OCI-LY3 (cell line): ENCODE measurements around the gene TRIM31.
A peak's percentile ranks its signal among the peaks of the same experiment; 100 is the strongest.
"Not testable (repeated sequence)": the region's sequence is repeated elsewhere in the genome, so short reads cannot be mapped to it uniquely, and the experiment has no call there.

ENCODE experiments used
- H2AFZ ChIP-seq: fragments of 200-600, 300-600 bp; shearing (Covaris generic); 2 replicates; pipeline ENCODE4 v1.6.0; 2014; ENCODE audit warnings: antibody characterized with exemption, low read depth, low read length
- H3K27ac ChIP-seq: fragments of 200-600, 300-600 bp; sonication (generic); 2 replicates; pipeline ENCODE4 v1.5.1; 2014; ENCODE audit warnings: mild to moderate bottlenecking, low read length, moderate library complexity, mixed read lengths
- H3K27me3 ChIP-seq: fragments of 200-600, 300-600 bp; sonication (generic); 2 replicates; pipeline ENCODE4 v1.6.1; 2014; ENCODE audit warnings: low read depth, low read length, mixed read lengths
- H3K36me3 ChIP-seq: fragments of 200-600, 300-600 bp; sonication (generic); replicated peaks from 2 replicates; pipeline ENCODE3; 2014; ENCODE audit warnings: low read depth, low read length, mixed read lengths
- H3K4me1 ChIP-seq: fragments of 300-600, 200-600 bp; sonication (generic); 2 replicates; pipeline ENCODE4 v1.6.1; 2014; ENCODE audit warnings: low read length, mixed read lengths
- H3K4me2 ChIP-seq: fragments of 200-600, 300-600 bp; sonication (generic); 2 replicates; pipeline ENCODE4 v1.6.1; 2014; ENCODE audit warnings: low read length, mixed read lengths
- H3K4me3 ChIP-seq: fragments of 300-600, 200-600 bp; sonication (generic); 2 replicates; pipeline ENCODE4 v1.5.1; 2014; ENCODE audit warnings: antibody characterized with exemption, mild to moderate bottlenecking, low read length, moderate library complexity
- H3K79me2 ChIP-seq: fragments of 300-600, 200-600 bp; shearing (Covaris generic); 2 replicates; pipeline ENCODE4 v1.6.1; 2014; ENCODE audit warnings: mild to moderate bottlenecking, low read length, mixed read lengths
- H3K9ac ChIP-seq: fragments of 300-600, 200-600 bp; shearing (Covaris generic); 2 replicates; pipeline ENCODE4 v1.6.0; 2014; ENCODE audit warnings: mild to moderate bottlenecking, low read length, moderate library complexity
- H3K9me3 ChIP-seq: fragments of 200-600, 300-600 bp; shearing (Covaris generic); 2 replicates; pipeline ENCODE4 v1.6.1; 2014; ENCODE audit warnings: low read length, mixed read lengths; ENCODE audit not compliant: insufficient read depth
- H4K20me1 ChIP-seq: fragments of 200-600, 300-600 bp; sonication (generic); 2 replicates; pipeline ENCODE4 v1.6.1; 2016; ENCODE audit warnings: low read length, mixed read lengths; ENCODE audit not compliant: insufficient read depth
- EZH2phosphoT487 ChIP-seq: fragments of 200-600 bp; shearing (Covaris generic); IDR thresholded peaks from 2 replicates; pipeline ENCODE4 v1.6.1; 2018; ENCODE audit warnings: antibody characterized with exemption, mixed run types, low read depth
- TF ChIP-seq, protein P1 (sequence below): fragments of 200-600, 300-600 bp; sonication (generic); IDR thresholded peaks from 2 replicates; pipeline ENCODE4 v1.5.1; 2014; ENCODE audit warnings: antibody characterized with exemption, low read length, low read depth

Gene TRIM31

DNA sequence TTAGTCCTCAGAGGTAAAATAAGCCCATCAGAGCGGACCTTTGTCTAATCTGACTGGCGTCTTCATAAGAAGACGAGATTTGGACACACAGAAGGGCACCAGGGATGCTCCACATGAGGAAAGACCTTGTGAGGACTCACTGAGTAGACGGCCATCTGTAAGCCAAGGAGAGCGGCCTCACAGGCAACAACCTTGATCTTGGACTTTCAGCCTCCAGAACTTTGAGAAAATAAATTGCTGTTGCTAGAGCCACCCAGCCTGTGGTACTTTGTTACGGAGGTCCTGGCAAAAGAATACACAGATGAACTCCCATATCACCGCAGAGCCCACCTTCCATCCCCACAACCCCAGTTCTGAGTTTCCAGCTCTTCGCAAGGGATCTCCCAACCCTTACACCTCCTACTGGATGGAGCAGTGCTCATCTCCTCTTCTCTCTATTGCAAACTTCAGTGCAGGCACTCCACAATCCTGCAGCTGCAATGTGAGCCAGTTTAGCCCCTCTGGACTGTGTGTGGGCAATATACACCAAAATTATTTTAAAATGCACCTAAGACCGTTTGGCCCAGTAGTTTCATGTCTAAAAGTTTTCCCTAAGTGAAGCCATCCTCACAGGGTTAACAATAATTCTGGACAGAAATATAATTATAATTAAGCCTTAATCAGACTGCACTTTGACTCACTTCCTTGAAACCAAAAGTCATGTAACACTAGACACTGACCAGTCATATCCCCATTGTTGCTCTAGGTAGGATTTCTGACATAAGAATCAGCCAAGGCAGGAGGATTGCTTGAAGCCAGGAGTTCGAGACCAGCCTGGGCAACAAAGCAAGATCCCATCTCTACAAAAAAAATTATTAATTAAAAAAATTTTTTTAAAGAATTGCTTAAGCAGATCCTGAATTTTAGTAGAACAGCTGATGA, 8.8 kb upstream of the TRIM31 start:
- H3K27ac ChIP-seq, result no peak overlapping the region

GRCh38 chr6:30118691-30119090, 5.8 kb upstream of the TRIM31 start:
- not testable (repeated sequence) for H3K4me2 ChIP-seq

More for the DNA sequence above, 8.8 kb upstream of the TRIM31 start:
- Histone ChIP-seq H3K9ac (no peak overlapping the region), H3K4me1 (no peaks in the 10 kb centered on the region), H3K4me3 (no peak overlapping the region), H2AFZ (no peak overlapping the region), H4K20me1 (no peaks in the 10 kb centered on the region), H3K9me3 (no peaks in the 10 kb centered on the region), H3K36me3 (no peaks in the 10 kb centered on the region), H3K4me2 (no peak overlapping the region), H3K79me2 (no peaks in the 10 kb centered on the region), H3K27me3 (no peaks in the 10 kb centered on the region)
- TF ChIP-seq, protein P1, sequence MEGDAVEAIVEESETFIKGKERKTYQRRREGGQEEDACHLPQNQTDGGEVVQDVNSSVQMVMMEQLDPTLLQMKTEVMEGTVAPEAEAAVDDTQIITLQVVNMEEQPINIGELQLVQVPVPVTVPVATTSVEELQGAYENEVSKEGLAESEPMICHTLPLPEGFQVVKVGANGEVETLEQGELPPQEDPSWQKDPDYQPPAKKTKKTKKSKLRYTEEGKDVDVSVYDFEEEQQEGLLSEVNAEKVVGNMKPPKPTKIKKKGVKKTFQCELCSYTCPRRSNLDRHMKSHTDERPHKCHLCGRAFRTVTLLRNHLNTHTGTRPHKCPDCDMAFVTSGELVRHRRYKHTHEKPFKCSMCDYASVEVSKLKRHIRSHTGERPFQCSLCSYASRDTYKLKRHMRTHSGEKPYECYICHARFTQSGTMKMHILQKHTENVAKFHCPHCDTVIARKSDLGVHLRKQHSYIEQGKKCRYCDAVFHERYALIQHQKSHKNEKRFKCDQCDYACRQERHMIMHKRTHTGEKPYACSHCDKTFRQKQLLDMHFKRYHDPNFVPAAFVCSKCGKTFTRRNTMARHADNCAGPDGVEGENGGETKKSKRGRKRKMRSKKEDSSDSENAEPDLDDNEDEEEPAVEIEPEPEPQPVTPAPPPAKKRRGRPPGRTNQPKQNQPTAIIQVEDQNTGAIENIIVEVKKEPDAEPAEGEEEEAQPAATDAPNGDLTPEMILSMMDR, result no peak
- TF ChIP-seq EZH2phosphoT487, result no peak

DNA sequence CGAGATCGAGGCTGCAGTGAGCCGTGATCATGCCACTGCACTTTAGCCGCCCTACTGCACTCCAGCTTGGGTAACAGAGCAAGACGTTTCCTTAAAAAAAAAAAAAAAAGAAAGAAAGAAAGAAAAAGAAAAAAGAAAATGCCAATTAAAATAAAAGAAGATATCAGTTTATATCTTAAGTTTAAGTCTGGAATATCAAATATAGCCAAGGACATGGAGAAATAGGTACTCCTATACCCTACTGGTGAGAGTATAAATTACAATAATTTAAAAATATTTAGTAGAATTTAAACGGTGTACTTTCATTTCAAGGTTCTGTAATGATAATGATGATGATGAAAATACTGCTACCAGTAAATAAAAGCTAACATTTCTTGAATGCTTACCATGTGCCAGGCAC, 3.8 kb upstream of the TRIM31 start:
- Histone ChIP-seq H3K27ac (no peak overlapping the region), H4K20me1 (no peaks in the 10 kb centered on the region), H3K4me2 (no peak overlapping the region), H3K4me3 (no peak overlapping the region), H2AFZ (no peak overlapping the region), H3K4me1 (peaks cover 35% of the 10 kb centered on the region), H3K27me3 (no peaks in the 10 kb centered on the region), H3K9me3 (no peaks in the 10 kb centered on the region), H3K9ac (no peak overlapping the region), H3K79me2 (no peaks in the 10 kb centered on the region), H3K36me3 (no peaks in the 10 kb centered on the region)
- TF ChIP-seq EZH2phosphoT487, result no peak
- TF ChIP-seq, protein P1, result no peak

More at GRCh38 chr6:30118691-30119090, 5.8 kb upstream of the TRIM31 start:
- not testable (repeated sequence) for H3K27me3 ChIP-seq, H3K9ac ChIP-seq, H3K9me3 ChIP-seq, H3K27ac ChIP-seq, H3K36me3 ChIP-seq, H3K4me3 ChIP-seq, H2AFZ ChIP-seq, H3K79me2 ChIP-seq, H4K20me1 ChIP-seq
- peaks cover 17% of the 10 kb centered on the region for H3K4me1 ChIP-seq

DNA sequence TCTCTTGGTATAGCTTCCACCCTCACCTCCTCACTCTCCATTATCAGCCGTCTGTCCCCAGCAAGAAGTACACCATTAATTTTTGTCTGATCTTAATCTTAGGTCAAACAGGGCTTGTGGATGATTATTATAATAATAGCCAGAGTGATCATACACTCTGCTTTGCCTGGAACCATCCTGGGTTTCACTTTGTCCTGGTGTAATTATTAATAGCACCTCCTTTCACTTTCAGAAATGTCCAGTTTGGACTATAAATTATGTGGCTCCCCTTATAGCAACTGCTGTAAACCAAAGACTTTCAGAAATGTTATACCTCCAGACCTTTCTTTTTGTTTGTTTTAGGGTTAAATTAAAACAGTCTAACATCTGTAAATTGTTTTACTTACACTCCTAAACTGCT, 951 bp upstream of the TRIM31 start:
- Histone ChIP-seq H3K27me3 (no peaks in the 10 kb centered on the region), H2AFZ (no peak overlapping the region), H3K4me3 (peak overlapping the region; percentile 60), H3K27ac (peak overlapping the region; percentile 74), H3K4me1 (peaks cover 49% of the 10 kb centered on the region), H3K79me2 (no peaks in the 10 kb centered on the region), H3K9me3 (no peaks in the 10 kb centered on the region), H3K9ac (peak overlapping the region; percentile 30; the same call in 1 of the 2 replicates), H3K4me2 (peak overlapping the region; percentile 66), H4K20me1 (no peaks in the 10 kb centered on the region), H3K36me3 (no peaks in the 10 kb centered on the region)
- TF ChIP-seq, protein P1, result no peak
- no peak for TF ChIP-seq EZH2phosphoT487
